GM18519 (cell line): ENCODE measurements around the gene VTCN1.
"Not testable (repeated sequence)": the region's sequence is repeated elsewhere in the genome, so short reads cannot be mapped to it uniquely, and the experiment has no call there.

Experiments used
- ATAC-seq: cut with Tn5 transposase; IDR thresholded peaks from one replicate; pipeline ENCODE4 v1.9.1; 2021; ENCODE audit warnings: mild to moderate bottlenecking, moderate library complexity; ENCODE audit not compliant: unreplicated experiment, low FRiP score

The VTCN1 gene, protein sequence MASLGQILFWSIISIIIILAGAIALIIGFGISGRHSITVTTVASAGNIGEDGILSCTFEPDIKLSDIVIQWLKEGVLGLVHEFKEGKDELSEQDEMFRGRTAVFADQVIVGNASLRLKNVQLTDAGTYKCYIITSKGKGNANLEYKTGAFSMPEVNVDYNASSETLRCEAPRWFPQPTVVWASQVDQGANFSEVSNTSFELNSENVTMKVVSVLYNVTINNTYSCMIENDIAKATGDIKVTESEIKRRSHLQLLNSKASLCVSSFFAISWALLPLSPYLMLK

DNA sequence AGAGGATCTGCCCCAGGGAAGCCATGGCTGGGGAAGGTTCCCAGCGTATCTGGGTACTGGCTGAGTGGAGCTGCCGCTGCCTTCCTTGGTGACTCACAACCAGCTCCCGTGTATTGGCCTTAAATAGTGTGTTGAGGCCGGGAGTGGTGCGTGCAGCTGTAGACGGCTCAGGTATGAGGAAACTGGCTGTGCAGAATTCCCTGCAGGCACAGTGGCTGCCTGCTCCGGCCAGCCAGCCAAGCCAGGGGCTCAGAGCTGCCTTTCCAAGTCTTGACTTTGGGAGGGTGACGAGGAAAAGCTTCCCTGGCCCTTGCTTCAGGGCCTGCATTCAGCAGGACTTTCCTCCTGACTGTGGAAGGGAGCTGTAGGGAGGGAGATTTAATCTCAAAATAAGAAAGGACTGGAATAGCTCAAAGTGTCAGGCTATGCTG lies at the start of gene VTCN1:
Gene VTCN1 (minus strand): TSS at position 97 of the 431 bp plus-strand sequence. CDS start 72 bp downstream, at position 25.
- ATAC-seq, result no peak

DNA sequence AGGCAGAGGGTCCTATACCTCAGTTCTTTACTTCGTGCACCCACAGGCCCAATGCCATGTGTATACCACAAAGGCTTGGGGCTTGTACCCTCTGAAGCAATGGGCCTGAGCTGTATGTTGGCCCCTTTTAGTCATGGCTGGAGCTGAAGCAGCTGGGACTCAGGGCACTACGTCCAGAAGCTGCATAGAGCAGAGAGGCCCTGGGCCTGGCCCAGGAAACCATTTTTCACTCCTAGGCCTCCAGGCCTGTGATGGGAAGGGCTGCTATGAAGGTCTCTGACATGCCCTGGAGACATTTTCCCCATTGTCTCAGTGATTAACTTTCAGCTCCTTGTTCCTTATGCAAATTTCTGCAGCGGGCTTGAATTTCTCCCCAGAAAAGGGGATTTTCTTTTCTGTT lies 48.1 kb upstream of the VTCN1 start:
- no peak for ATAC-seq

DNA sequence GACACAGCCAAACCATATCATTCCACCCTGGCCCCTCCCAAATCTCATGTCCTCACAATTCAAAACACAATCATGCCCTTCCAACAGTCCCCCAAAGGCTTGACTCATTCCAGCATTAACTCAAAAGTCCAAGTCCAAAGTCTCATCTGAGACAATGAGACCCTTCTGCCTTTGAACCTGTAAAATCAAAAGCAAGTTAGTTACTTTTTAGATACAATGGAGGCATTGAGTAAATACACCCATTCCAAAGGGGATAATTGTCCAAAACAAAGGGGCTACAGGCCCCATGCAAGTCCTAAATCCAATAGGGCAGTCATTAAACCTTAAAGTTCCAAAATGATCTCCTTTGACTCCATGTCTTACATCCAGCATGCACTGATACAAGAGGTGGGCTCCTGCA lies 47.3 kb upstream of the VTCN1 start:
- not testable (repeated sequence) for ATAC-seq

DNA sequence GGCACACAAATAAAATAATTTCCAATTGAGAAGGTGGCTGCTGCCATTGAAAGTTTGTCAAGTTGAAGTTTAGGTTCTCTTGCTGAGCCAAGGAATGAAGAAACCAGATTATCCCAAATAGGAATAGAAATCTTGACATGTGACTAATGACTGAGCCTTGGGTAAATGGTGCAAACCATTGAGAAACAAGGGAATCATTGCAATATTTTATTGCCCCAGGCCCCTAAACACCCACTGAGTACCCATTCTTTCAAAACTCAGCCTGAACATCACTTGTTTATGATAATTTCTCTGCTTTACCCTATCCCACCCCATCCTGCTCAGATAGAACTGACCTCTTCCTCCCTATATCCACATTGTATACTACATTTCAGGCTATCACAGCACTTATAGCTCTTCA lies 46.6 kb upstream of the VTCN1 start:
- no peak for ATAC-seq

DNA sequence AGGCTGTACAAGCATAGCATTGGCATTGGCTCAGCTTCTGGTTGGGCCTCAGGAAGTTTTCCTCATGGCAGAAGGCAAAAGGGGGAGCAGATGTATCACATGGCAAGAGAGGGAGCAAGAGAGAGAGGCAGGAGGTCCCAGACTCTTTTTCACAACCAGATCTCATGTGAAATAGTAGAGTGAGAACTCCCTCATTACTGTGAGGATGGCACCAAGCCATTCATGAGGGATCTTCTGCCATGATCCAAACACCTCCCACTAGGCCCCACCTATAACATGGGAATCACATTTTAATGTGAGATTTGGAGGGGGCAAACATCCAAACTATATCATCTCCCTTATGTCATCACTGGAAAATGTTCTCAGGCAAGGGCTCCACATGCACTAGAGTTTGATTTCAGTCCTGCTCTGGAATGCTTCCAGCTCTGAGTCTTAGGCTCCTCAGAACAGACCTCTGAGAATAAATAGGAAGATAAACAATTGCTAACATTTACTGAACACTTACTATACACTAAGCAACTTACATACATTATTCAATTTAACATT lies 39.4 kb upstream of the VTCN1 start:
- ATAC-seq, result no peak

DNA sequence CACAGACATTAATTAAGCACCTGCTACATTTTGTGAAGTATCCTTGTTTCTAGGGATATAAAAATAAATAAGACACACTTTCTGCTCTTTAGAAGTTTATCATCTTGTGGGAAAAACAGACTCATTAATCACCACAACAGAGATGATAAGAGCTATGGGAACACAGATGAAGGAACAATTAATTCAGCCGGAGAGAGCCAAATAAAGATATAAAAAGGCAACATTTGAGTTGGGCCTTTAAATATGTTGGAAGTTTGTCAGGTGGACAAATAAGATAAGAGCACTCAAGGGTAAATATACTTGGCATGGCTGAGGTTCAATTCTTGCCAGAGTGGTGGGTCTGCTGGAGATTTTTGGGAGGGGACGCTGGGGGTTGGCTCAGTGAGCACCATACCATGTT lies 34.2 kb upstream of the VTCN1 start:
- no peak for ATAC-seq

DNA sequence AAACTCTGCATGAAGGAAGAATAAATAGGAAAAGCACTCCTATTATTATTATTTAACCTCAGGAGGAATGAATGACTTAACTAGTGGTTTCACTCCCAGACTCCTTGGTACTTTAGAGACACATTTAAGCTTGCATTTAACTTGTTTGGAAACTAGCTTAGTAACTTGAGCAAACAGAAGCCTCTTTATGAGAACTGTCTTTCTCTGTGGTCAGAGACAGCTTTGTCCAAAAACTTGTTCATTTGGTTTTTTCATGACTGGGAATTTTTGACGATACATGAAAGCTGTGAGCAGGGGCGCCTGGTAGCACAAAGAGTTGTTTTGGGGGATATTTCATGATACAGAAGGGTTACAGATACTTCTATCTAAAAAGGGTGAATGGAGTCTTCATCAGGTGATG lies 33.6 kb upstream of the VTCN1 start:
- ATAC-seq, result no peak

DNA sequence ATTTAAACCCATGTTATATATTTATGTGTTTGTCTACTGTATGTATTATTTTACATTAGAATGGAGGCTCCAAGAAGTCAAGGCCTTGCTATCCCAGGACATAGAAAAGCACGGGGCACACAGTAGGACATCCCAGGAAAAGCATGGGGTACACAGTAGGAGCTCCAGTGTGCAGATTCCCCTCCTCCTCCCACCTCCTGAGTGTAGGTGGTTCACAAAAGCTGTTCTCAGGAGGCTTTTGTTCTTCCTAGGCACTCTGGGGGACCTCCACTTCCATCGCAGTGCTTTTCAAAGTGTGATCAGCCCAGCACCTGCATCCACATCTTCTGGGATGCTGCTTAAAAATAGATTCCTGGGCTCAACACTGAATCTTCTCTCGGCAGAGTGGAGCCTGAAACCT lies 30.8 kb upstream of the VTCN1 start:
- ATAC-seq, result no peak

DNA sequence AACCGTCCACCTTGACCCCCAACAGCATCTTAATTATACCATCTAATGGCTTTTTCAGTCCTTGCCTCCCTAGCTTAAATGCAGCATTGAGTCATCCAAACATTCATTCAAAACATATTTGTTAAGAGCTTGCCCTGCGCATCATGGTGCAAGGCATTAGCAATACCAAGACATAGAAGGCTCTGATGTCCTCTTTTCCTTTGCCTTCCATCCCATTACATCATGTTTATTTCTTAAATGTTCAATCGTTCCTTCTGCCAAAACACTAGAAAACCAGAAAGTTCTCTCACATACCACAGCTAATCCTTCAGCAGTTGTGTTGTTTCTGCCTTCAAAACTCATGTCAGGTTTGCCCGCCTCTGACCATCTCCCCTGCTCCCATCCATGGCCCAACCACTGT lies 29.8 kb upstream of the VTCN1 start:
- ATAC-seq, result no peak

DNA sequence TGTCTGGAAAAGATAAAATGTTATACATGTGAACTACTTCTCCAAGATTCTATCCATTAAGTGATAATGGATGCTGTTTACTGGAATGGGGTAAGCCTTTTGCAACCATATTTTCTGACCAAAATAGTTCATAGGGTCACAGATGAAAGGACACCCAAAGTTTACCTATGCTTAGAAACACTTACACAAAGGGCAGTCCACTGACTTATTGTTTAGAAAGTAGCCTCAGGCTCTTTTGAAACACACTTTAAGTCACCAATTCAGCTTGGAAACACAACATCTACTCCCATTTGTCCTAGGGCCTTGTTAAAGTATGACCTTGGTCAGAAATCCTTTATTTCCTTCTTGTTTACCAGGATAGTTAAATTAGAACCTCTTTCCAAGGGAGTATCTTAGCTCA lies 28.7 kb upstream of the VTCN1 start:
- ATAC-seq, result no peak

DNA sequence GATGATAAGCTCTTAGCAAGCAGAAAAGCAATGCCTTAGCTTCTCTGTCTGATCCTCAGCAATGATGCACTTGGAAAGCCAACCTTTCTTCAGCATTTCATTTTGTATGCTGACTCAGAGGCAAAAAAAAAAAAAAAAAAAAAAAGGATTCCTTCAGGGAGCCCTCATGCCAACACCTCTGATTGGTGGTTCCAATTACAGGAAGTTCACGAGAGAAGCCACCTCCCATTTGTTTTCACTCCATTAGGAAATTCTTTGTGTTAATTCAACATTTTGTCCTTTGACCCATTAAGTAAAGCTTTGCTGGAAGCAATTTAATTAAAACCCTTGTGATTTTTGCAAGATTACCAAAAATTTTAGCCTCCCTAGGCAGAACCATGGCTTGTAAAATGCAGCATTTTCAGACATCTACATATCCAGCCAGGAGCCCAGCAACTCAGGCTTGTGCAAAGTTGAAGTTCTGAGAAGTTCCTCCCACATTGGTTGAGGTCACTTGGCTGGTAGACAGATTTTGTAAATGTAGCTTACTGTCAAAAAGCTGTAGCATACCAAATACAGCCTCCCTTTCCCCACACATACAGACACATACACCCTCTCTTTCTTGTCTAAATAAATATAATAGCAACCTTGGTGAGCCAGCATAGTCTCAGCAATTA lies 27.1 kb upstream of the VTCN1 start:
- no peak for ATAC-seq

DNA sequence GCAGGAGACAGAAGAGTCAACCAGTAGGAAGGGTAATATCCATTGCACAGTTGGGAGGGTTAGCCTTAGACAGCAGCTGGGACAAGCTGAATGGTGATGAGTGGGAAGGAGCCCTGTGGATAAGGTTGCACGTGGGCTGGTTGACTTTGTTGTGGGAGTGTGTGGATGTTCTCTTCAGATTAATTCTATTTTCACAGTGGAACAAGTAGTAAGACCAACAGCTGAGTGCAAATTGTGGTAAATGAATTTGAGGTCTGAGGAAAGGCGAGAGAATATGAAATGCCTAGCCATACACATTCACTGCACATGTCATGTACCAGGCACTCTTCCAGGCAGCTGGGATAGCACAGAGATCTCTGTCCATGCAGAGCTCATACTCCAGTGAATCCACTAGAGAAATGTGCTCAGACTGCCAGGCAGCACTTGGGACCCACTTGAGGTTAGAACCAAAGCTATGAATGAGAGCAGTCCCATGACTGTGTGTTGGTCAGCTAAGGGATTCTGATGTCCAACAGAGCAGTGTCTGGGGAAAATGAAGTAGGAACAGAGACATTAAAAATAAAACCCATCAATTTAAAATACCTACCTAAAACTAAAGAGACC lies 25.2 kb upstream of the VTCN1 start:
- ATAC-seq, result no peak

DNA sequence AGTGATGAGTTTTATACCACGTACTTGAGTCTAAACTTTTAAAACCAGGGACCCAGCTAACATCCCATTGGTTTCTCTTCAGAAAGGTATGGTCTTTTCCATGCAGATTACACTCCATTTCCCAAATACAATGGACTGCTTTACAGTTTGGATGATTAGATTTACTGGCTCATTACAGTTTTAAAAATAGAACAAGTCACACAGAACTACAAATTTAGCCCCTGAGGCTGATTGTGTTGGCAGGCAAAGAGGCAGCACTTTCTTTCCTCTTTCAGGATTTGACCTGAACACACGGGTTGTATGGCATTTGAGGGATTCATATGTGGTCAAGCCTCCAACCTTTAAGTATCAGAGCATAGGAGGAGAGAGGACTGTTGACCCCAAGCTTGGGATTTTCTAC lies 21.8 kb upstream of the VTCN1 start:
- ATAC-seq, result no peak

DNA sequence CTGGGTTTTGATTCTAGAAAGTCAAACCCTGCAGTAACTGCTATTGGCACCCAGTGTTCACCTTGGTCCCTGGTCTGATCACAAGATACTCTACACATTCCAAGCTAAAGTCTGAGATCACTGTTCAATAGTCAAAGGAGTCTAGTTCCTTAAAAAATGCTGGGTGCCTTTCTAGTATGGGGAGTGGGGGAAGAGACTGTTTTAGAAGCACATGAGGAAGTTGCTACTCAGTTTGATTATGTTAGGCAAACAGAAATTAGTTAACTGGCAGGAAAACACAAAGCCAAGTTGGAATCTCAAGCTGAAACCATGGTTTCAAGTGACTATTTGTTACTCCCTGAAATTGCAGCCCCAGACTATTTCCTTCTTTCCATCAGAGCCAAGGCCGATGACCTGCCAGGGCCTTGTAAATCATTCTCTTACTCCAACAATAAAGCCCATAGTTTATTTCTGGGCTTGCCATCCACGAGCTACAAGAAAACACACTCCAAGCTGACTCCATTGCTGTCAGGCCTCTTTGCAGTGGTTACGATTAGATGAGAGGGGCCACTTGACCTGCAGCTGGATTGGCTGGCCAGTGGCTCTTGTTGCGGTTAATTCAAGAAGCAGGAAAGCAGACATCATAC lies 21.1 kb upstream of the VTCN1 start:
- ATAC-seq, result no peak

DNA sequence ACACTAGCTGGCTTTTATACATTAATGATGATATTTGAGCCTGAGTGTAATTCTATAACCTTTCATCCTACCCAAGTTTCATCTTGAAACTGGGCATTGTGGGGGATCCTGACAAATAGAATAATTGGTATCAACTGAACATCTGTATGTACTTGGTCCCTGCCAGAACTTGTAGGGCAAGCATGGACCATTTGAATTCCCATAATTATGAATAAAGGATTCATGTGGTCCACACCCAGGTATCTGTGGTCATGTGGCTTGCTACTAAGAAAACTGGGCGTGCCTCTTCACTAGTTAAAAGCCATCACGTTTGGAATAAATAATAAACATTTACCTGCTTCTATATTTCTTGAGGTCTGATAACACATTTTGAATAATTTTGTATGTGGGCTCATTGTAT lies 20.6 kb upstream of the VTCN1 start:
- no peak for ATAC-seq

DNA sequence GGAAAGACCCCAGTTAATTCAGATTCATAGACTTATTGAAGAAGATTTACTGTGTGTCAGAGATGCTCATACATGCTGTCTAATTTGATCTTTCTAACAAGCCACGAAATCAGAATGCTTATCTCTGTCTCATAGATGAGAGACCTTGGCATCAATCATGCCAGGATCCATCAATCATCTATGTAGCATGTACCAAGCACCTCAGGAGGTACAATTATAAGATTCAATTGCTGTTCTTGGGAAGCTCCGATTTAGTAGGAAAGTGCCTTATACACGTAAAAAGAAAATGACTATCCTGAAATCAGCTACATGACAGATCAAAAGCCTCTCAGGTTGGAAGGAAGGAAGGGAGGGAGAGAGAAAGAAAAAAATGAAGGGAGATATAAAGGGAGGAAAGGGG lies 18.5 kb upstream of the VTCN1 start:
- no peak for ATAC-seq

DNA sequence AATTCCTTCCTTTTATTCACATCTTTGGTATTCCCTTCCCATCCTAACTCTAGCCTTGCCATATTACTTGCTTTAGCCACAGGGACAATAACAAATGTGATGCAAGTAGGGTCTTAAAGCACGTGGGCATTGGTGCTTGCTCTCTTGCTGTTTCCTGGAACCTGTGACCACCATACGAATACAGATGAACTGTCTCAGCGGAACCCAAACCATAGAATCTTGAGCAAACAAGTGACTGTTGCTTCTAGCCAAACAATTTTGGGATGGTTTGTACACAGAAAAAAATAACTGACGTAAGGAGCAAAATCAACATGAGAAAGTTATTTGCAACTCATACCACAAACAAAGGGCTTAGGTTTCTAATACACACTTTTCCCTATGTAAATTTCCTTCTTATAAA lies 15.2 kb upstream of the VTCN1 start:
- ATAC-seq, result no peak

DNA sequence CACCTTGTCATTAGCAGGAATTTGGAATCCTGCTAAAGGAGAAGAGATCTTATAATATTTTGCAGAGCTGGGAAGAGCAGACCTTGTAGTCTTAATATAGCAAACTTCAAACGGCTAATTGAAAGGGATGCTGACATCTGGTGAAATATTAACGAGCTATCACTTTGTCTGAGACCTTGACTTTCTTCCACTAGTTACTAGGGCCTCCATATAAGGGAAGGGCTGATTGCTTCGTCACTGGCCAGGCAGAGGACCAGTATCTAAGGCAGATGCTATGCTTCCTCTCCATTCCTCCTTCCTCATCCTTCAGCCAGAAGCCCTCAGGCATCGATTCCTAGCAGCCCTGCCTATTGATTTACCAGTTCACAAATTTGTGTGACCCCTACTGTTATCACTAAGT lies 6.0 kb upstream of the VTCN1 start:
- ATAC-seq, result no peak

DNA sequence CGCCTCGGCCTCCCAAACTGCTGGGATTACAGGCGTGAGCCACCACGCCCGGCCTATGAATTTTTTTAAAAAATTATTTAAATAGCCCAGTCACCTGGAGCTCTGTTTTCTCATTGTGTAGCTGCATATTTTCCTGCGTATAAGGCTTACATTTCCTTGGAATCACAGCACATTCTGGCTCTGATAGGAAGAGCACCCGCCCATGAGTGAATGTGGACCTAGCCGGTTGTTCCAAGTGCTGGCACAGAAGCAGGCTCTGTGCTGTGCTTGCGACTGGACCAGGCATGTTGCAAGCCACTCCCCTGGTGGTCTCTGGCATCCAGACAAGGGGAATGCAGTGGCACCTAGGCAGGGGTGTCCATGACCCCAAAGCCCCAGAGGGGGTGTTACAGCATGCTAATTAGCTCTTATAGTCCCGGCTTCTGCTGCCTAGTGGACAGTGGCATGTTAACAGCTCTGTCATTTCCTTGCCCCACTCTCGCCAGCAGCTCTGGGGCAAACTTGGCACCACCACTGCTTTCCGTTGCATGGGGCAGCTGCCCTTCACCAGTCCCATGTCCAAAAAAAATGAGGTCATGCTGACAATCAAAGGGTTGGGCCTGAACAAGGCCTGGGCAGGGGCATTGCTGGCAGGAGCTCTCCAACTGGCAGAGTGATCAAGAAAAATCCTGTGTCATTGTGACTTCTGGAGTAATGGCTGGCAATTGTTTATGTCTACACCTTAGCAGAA lies 5.2 kb upstream of the VTCN1 start:
- no peak for ATAC-seq

DNA sequence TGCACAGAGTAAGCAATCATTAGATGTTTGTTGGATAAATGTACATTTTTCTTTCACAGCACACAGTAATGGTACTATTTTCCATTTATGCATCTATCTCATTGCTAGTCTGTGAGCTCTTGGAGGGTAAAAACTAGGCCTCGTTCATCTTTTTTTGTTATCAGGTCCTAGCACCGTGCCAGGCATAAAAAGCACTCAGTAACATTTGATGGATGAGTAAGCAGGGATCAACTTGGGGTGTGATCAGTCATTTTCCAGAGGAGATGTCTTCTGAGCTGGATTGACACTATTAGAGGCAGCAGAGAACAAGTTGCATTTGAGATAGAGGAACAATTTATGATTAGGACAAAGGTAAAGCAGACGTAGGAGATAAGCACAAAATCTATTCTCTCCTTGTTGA lies 4.3 kb upstream of the VTCN1 start:
- ATAC-seq, result no peak

DNA sequence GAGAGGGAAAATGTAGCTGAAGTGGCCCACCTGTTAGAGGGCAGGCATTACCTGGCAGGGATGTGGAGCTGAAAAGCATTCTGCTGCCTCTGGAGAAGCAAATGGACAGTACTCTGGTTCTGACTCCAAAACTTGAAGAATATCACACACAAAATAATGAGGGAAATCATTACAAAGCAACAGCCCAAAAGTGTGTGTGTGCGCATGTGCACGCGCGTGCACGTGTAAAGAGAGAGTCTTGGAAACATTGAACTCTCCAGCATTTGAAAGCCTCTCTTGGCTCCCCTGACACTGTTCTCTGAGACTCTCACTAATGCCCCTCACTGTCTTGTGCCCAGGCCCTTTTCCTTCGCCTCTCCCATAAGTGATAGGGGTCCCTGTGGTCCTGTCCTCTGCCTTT lies 2.3 kb upstream of the VTCN1 start:
- ATAC-seq, result no peak
